Measurements from ENCODE around the gene TCL1B.

TCL1B gene

GRCh38 chr14:95697764-95698163, 11.5 kb downstream of the TCL1B start:
- no peaks in the 10 kb centered on the region for H3K36me3 ChIP-seq (ENCODE audit: control insufficient read depth, insufficient read depth, low read length)
- H3K27ac ChIP-seq (ENCODE audit: low read depth, low read length), result no peak overlapping the region
- no peaks in the 10 kb centered on the region for H3K27me3 ChIP-seq (ENCODE audit: control insufficient read depth, insufficient read depth, low read length)
- no peak overlapping the region for H3K4me3 ChIP-seq (ENCODE audit: low read length)
- H3K9ac ChIP-seq (ENCODE audit: low read length), result no peak overlapping the region
- no peaks in the 10 kb centered on the region for H3K4me1 ChIP-seq (ENCODE audit: control insufficient read depth, insufficient read depth, low read length)

- Histone ChIP-seq H3K4me3 (ENCODE audit: low read length) (no peak overlapping the region), H3K27ac (ENCODE audit: low read depth, low read length) (no peak overlapping the region), H3K4me1 (ENCODE audit: control insufficient read depth, insufficient read depth, low read length) (no peaks in the 10 kb centered on the region), H3K27me3 (ENCODE audit: control insufficient read depth, insufficient read depth, low read length) (no peaks in the 10 kb centered on the region), H3K36me3 (ENCODE audit: control insufficient read depth, insufficient read depth, low read length) (no peaks in the 10 kb centered on the region), H3K9ac (ENCODE audit: low read length) (no peak overlapping the region)
These were observed 12.1 kb downstream of the TCL1B start for GRCh38 chr14:95698287-95698686.

GRCh38 chr14:95699412-95699811, 13.2 kb downstream of the TCL1B start:
- no peak overlapping the region for H3K27ac ChIP-seq (ENCODE audit: low read depth, low read length)
- no peak overlapping the region for H3K4me3 ChIP-seq (ENCODE audit: low read length)
- no peak overlapping the region for H3K9ac ChIP-seq (ENCODE audit: low read length)
- H3K4me1 ChIP-seq (ENCODE audit: control insufficient read depth, insufficient read depth, low read length), result no peaks in the 10 kb centered on the region
- no peaks in the 10 kb centered on the region for H3K27me3 ChIP-seq (ENCODE audit: control insufficient read depth, insufficient read depth, low read length)
- no peaks in the 10 kb centered on the region for H3K36me3 ChIP-seq (ENCODE audit: control insufficient read depth, insufficient read depth, low read length)

GRCh38 chr14:95700221-95700976, 14.2 kb downstream of the TCL1B start:
- H3K27me3 ChIP-seq (ENCODE audit: control insufficient read depth, insufficient read depth, low read length), result no peaks in the 10 kb centered on the region
- no peak overlapping the region for H3K4me3 ChIP-seq (ENCODE audit: low read length)
- no peak overlapping the region for H3K27ac ChIP-seq (ENCODE audit: low read depth, low read length)
- no peak overlapping the region for H3K9ac ChIP-seq (ENCODE audit: low read length)
- no peaks in the 10 kb centered on the region for H3K36me3 ChIP-seq (ENCODE audit: control insufficient read depth, insufficient read depth, low read length)
- no peaks in the 10 kb centered on the region for H3K4me1 ChIP-seq (ENCODE audit: control insufficient read depth, insufficient read depth, low read length)

GRCh38 chr14:95701846-95702221, 15.6 kb downstream of the TCL1B start:
- no peak overlapping the region for H3K9ac ChIP-seq (ENCODE audit: low read length)
- no peaks in the 10 kb centered on the region for H3K27me3 ChIP-seq (ENCODE audit: control insufficient read depth, insufficient read depth, low read length)
- no peaks in the 10 kb centered on the region for H3K36me3 ChIP-seq (ENCODE audit: control insufficient read depth, insufficient read depth, low read length)

GRCh38 chr14:95703341-95703740, 17.1 kb downstream of the TCL1B start:
- Histone ChIP-seq H3K9ac (ENCODE audit: low read length) (no peak overlapping the region), H3K4me3 (ENCODE audit: low read length) (no peak overlapping the region), H3K4me1 (ENCODE audit: control insufficient read depth, insufficient read depth, low read length) (no peaks in the 10 kb centered on the region), H3K27me3 (ENCODE audit: control insufficient read depth, insufficient read depth, low read length) (no peaks in the 10 kb centered on the region), H3K27ac (ENCODE audit: low read depth, low read length) (no peak overlapping the region), H3K36me3 (ENCODE audit: control insufficient read depth, insufficient read depth, low read length) (no peaks in the 10 kb centered on the region)

More at GRCh38 chr14:95701846-95702221, 15.6 kb downstream of the TCL1B start:
- Histone ChIP-seq H3K4me1 (ENCODE audit: control insufficient read depth, insufficient read depth, low read length) (no peaks in the 10 kb centered on the region), H3K4me3 (ENCODE audit: low read length) (no peak overlapping the region), H3K27ac (ENCODE audit: low read depth, low read length) (no peak overlapping the region)

GRCh38 chr14:95703805-95704204, 17.6 kb downstream of the TCL1B start:
- H3K36me3 ChIP-seq (ENCODE audit: control insufficient read depth, insufficient read depth, low read length), result no peaks in the 10 kb centered on the region
- no peaks in the 10 kb centered on the region for H3K27me3 ChIP-seq (ENCODE audit: control insufficient read depth, insufficient read depth, low read length)
- no peak overlapping the region for H3K4me3 ChIP-seq (ENCODE audit: low read length)
- no peak overlapping the region for H3K27ac ChIP-seq (ENCODE audit: low read depth, low read length)
- H3K9ac ChIP-seq (ENCODE audit: low read length), result no peak overlapping the region
- no peaks in the 10 kb centered on the region for H3K4me1 ChIP-seq (ENCODE audit: control insufficient read depth, insufficient read depth, low read length)

- no peaks in the 10 kb centered on the region for H3K4me1 ChIP-seq (ENCODE audit: control insufficient read depth, insufficient read depth, low read length)
- no peaks in the 10 kb centered on the region for H3K27me3 ChIP-seq (ENCODE audit: control insufficient read depth, insufficient read depth, low read length)
- no peaks in the 10 kb centered on the region for H3K36me3 ChIP-seq (ENCODE audit: control insufficient read depth, insufficient read depth, low read length)
- no peak overlapping the region for H3K4me3 ChIP-seq (ENCODE audit: low read length)
- H3K9ac ChIP-seq (ENCODE audit: low read length), result no peak overlapping the region
- H3K27ac ChIP-seq (ENCODE audit: low read depth, low read length), result no peak overlapping the region
These were observed 19.3 kb downstream of the TCL1B start for GRCh38 chr14:95705518-95705917.

- Histone ChIP-seq H3K27me3 (ENCODE audit: control insufficient read depth, insufficient read depth, low read length) (no peaks in the 10 kb centered on the region), H3K4me1 (ENCODE audit: control insufficient read depth, insufficient read depth, low read length) (no peaks in the 10 kb centered on the region), H3K27ac (ENCODE audit: low read depth, low read length) (no peak overlapping the region), H3K4me3 (ENCODE audit: low read length) (no peak overlapping the region), H3K9ac (ENCODE audit: low read length) (no peak overlapping the region), H3K36me3 (ENCODE audit: control insufficient read depth, insufficient read depth, low read length) (no peaks in the 10 kb centered on the region)
These were observed 21.1 kb downstream of the TCL1B start for GRCh38 chr14:95707327-95707726.

GRCh38 chr14:95710106-95710505, 23.9 kb downstream of the TCL1B start:
- peaks cover 3% of the 10 kb centered on the region for H3K27me3 ChIP-seq (ENCODE audit: control insufficient read depth, insufficient read depth, low read length)
- H3K27ac ChIP-seq (ENCODE audit: low read depth, low read length), result no peak overlapping the region
- no peak overlapping the region for H3K9ac ChIP-seq (ENCODE audit: low read length)
- no peaks in the 10 kb centered on the region for H3K4me1 ChIP-seq (ENCODE audit: control insufficient read depth, insufficient read depth, low read length)
- H3K36me3 ChIP-seq (ENCODE audit: control insufficient read depth, insufficient read depth, low read length), result no peaks in the 10 kb centered on the region
- H3K4me3 ChIP-seq (ENCODE audit: low read length), result no peak overlapping the region

- H3K27me3 ChIP-seq (ENCODE audit: control insufficient read depth, insufficient read depth, low read length), result peaks cover 3% of the 10 kb centered on the region
- no peak overlapping the region for H3K4me3 ChIP-seq (ENCODE audit: low read length)
- no peaks in the 10 kb centered on the region for H3K36me3 ChIP-seq (ENCODE audit: control insufficient read depth, insufficient read depth, low read length)
- H3K27ac ChIP-seq (ENCODE audit: low read depth, low read length), result no peak overlapping the region
- H3K9ac ChIP-seq (ENCODE audit: low read length), result no peak overlapping the region
- H3K4me1 ChIP-seq (ENCODE audit: control insufficient read depth, insufficient read depth, low read length), result no peaks in the 10 kb centered on the region
These were observed 25.4 kb downstream of the TCL1B start for GRCh38 chr14:95711476-95712176.

GRCh38 chr14:95712398-95712797, 26.2 kb downstream of the TCL1B start:
- no peak overlapping the region for H3K9ac ChIP-seq (ENCODE audit: low read length)
- H3K27ac ChIP-seq (ENCODE audit: low read depth, low read length), result no peak overlapping the region
- H3K4me1 ChIP-seq (ENCODE audit: control insufficient read depth, insufficient read depth, low read length), result no peaks in the 10 kb centered on the region
- no peaks in the 10 kb centered on the region for H3K36me3 ChIP-seq (ENCODE audit: control insufficient read depth, insufficient read depth, low read length)
- H3K4me3 ChIP-seq (ENCODE audit: low read length), result no peak overlapping the region
- H3K27me3 ChIP-seq (ENCODE audit: control insufficient read depth, insufficient read depth, low read length), result peaks cover 3% of the 10 kb centered on the region

Measured in rectal smooth muscle tissue (tissue), 1 donor.